Endothelial cell of umbilical vein (primary cell): ENCODE data around the gene KRTAP5-2. TPM values are rescaled to one million over a fixed set of nuclear protein-coding genes. Genes with fewer than 3 reads are reported as not detected.

Source experiments
- BruUV-seq: library from RNA; stranded (reverse); fragments of 400-500 nt; replicated peaks from 2 replicates; lab custom pipeline; 2021; lab: Mats Ljungman, UMichigan
- CTCF ChIA-PET: fragments of 300-600, 350-600 bp; sonication (Branson Sonifier 250); formaldehyde crosslinking; loops from one replicate; lab custom pipeline; 2021; ENCODE audit warnings: antibody characterized with exemption, inconsistent platforms; lab: Charles Lee
- POLR2A ChIA-PET: fragments of 300-600, 350-600 bp; sonication (Branson Sonifier 250); formaldehyde crosslinking; loops from one replicate; lab custom pipeline; 2021; ENCODE audit warnings: antibody characterized with exemption, inconsistent platforms; lab: Charles Lee
- DNase-seq: peaks from one replicate; pipeline ENCODE4 v3.0.0-alpha.2; 2011; ENCODE audit warnings: low read depth, low spot score
- FAIRE-seq: peaks from 2 replicates; lab custom pipeline; 2011; peaks lifted over from hg19 to GRCh38; lab: Jason Lieb, UNC
- H2AFZ ChIP-seq: 2 replicates; pipeline ENCODE4 v1.6.0; 2012; ENCODE audit warnings: low read depth, low read length, control low read depth, inconsistent platforms
- H3K27ac ChIP-seq: 2 replicates; pipeline ENCODE4 v1.5.1; 2011; ENCODE audit warnings: low read depth, mild to moderate bottlenecking, control low read depth, low read length, moderate library complexity; ENCODE audit not compliant: insufficient read depth
- H3K27me3 ChIP-seq, 2 experiments: 2 replicates each; pipeline versions ENCODE4 v1.6.0 to v1.6.1; 2011; ENCODE audit warnings: low read length in 2 of 2, mixed read lengths in 1 of 2; ENCODE audit not compliant: control insufficient read depth in 2 of 2, insufficient read depth in 2 of 2
- H3K36me3 ChIP-seq, 2 experiments: 2 replicates in 1 of 2; 3 replicates in 1 of 2; pipeline ENCODE4 v1.5.1; 2011; ENCODE audit warnings: low read length in 2 of 2, mild to moderate bottlenecking in 1 of 2, moderate library complexity in 1 of 2; ENCODE audit not compliant: control insufficient read depth in 2 of 2, insufficient read depth in 2 of 2; ENCODE audit errors: extremely low read depth in 1 of 2
- H3K4me1 ChIP-seq: 3 replicates; pipeline ENCODE4 v1.5.1; 2011; ENCODE audit warnings: mild to moderate bottlenecking, low read length; ENCODE audit not compliant: control insufficient read depth, insufficient read depth; ENCODE audit errors: extremely low read depth
- H3K4me2 ChIP-seq: 2 replicates; pipeline ENCODE4 v1.6.1; 2011; ENCODE audit warnings: low read length, control low read depth, mixed read lengths; ENCODE audit not compliant: insufficient read depth
- H3K4me3 ChIP-seq, 3 experiments: fragments of 200-600 bp in 1 of 3; sonication (generic), shearing (Covaris generic) in 1 of 3; replicated peaks in 1 of 3; 2 replicates each; pipeline ENCODE4 v1.5.1; 2011 to 2016; ENCODE audit warnings: control low read depth in 3 of 3, low read length in 3 of 3, mild to moderate bottlenecking in 2 of 3, inconsistent platforms in 1 of 3, low read depth in 1 of 3, moderate library complexity in 1 of 3; ENCODE audit not compliant: insufficient read depth in 1 of 3
- H3K79me2 ChIP-seq: 2 replicates; pipeline ENCODE4 v1.6.0; 2012; ENCODE audit warnings: low read length, inconsistent platforms; ENCODE audit not compliant: control insufficient read depth, insufficient read depth
- H3K9ac ChIP-seq: replicated peaks from 2 replicates; pipeline ENCODE3; 2011; ENCODE audit warnings: low read length, control low read depth; ENCODE audit not compliant: insufficient read depth; ENCODE audit errors: extremely low read depth
- H3K9me1 ChIP-seq: replicated peaks from 3 replicates; pipeline ENCODE4 v1.6.0; 2011; ENCODE audit warnings: mild to moderate bottlenecking, low read length; ENCODE audit not compliant: control insufficient read depth, insufficient read depth; ENCODE audit errors: extremely low read depth
- H3K9me3 ChIP-seq: replicated peaks from 2 replicates; pipeline ENCODE4 v1.5.1; 2012; ENCODE audit warnings: low read length, inconsistent platforms; ENCODE audit not compliant: control insufficient read depth, insufficient read depth
- H4K20me1 ChIP-seq: replicated peaks from 2 replicates; pipeline ENCODE3; 2011; ENCODE audit warnings: mild to moderate bottlenecking, low read length; ENCODE audit not compliant: control insufficient read depth, insufficient read depth; ENCODE audit errors: extremely low read depth
- CTCF ChIP-seq, 2 donors: IDR thresholded peaks; 1 replicate in 1 of 2; 2 replicates in 1 of 2; pipeline ENCODE4 v1.5.1; 2011; ENCODE audit warnings: low read length in 2 of 2, mild to moderate bottlenecking in 2 of 2, moderate library complexity in 2 of 2, control low read depth in 1 of 2, inconsistent platforms in 1 of 2, low read depth in 1 of 2; ENCODE audit not compliant: insufficient read depth in 1 of 2; ENCODE audit errors: extremely low read depth in 1 of 2
- EZH2 ChIP-seq: IDR thresholded peaks from 2 replicates; pipeline ENCODE4 v1.6.1; 2012; ENCODE audit warnings: borderline replicate concordance, low read depth, mild to moderate bottlenecking, moderate library complexity, low read length, inconsistent platforms; ENCODE audit not compliant: severe bottlenecking
- FOS ChIP-seq: IDR thresholded peaks from 2 replicates; pipeline ENCODE4 v1.6.1; 2011; ENCODE audit warnings: mild to moderate bottlenecking, low read length, moderate library complexity, borderline replicate concordance; ENCODE audit not compliant: insufficient read depth
- GATA2 ChIP-seq: IDR thresholded peaks from 2 replicates; pipeline ENCODE4 v1.7.0; 2011; ENCODE audit warnings: low read depth, mild to moderate bottlenecking, moderate library complexity, mixed read lengths, low read length; ENCODE audit not compliant: insufficient read length, insufficient read depth
- JUN ChIP-seq: IDR thresholded peaks from 2 replicates; pipeline ENCODE4 v1.6.1; 2011; ENCODE audit warnings: borderline replicate concordance, low read depth; ENCODE audit not compliant: insufficient read length, insufficient read depth
- MAX ChIP-seq: IDR thresholded peaks from 2 replicates; pipeline ENCODE4 v1.6.1; 2011; ENCODE audit not compliant: insufficient read depth, insufficient read length
- MYC ChIP-seq: IDR thresholded peaks from one replicate; pipeline ENCODE4 v1.6.1; 2011; ENCODE audit warnings: mild to moderate bottlenecking, low read depth, low read length
- POLR2A ChIP-seq: IDR thresholded peaks from 2 replicates; pipeline ENCODE4 v1.6.1; 2012; ENCODE audit warnings: low read depth, mild to moderate bottlenecking, control low read depth, low read length
- POLR2AphosphoS5 ChIP-seq: IDR thresholded peaks from 2 replicates; pipeline ENCODE4 v1.6.1; 2012; ENCODE audit warnings: low read depth, mild to moderate bottlenecking, control low read depth, low read length, moderate library complexity; ENCODE audit not compliant: insufficient read depth
- dilution Hi-C: fragments of 300-500 bp; cut with MboI; formaldehyde crosslinking; loops from one replicate; pipeline ENCODE4 v1.15.0; 2019; ENCODE audit warnings: low sequenced_read_pairs; ENCODE audit not compliant: extremely low pct_ligation_motif_present
- intact Hi-C: fragments of 100-400 bp; cut with micrococcal nuclease; formaldehyde crosslinking; loops from one replicate; pipeline ENCODE4 v1.10.0; 2022
- polyA plus RNA-seq, 4 experiments: library from polyadenylated mRNA; depleted of rRNA in 3 of 4; stranded (reverse) in 3 of 4; unstranded in 1 of 4; fragments of >200 nt; gene quantifications; 2 replicates each; pipeline versions ENCODE4 v1.2.1 to v1.2.3, GENCODE V29; 2011 to 2012; ENCODE audit warnings: missing spikeins in 1 of 4
- total RNA-seq: library from RNA; stranded (reverse); gene quantifications from 2 replicates; pipeline ENCODE4 v1.2.3, GENCODE V29; 2021

The KRTAP5-2 gene
- total and polyA plus RNA-seq, 2 donors (not counting 3 experiments of a cell fraction or from before 2014, with no cell fraction given) = not detected

- no peak overlapping the region for H3K4me3 ChIP-seq
- FAIRE-seq (no peak), DNase-seq (no peak)
- no peak overlapping the region for H3K27ac ChIP-seq
- no TSS peak for BruUV-seq
- TF ChIP-seq CTCF (IDR thresholded peaks at IDR 0.05; ENCODE audit: extremely low read depth in 1 of 2, insufficient read depth in 1 of 2, low read depth in 1 of 2, low read length in 2 of 2) = no peak
- no peak for TF ChIP-seq POLR2A
- no peak for TF ChIP-seq MYC
- TF ChIP-seq POLR2AphosphoS5 = no peak
- no peak for TF ChIP-seq GATA2
- TF ChIP-seq FOS = no peak
- TF ChIP-seq MAX = no peak
- TF ChIP-seq EZH2 = no peak
- no peak for TF ChIP-seq JUN
- H3K4me2 ChIP-seq = no peak overlapping the region
- H3K36me3 ChIP-seq = no peaks in the 10 kb centered on the region
- dilution Hi-C loops = no loop called here
- H4K20me1 ChIP-seq = no peaks in the 10 kb centered on the region
- CTCF ChIA-PET = interaction anchor here (1.6 to 4.3 kb wide), 6 partner anchors 9 to 83 kb away, joined by 3 to 25 read pairs (median 18); no protein-coding TSS in a partner anchor
- peaks cover 0 to 8% of the 10 kb centered on the region in 2 experiments for H3K27me3 ChIP-seq
- no peaks in the 10 kb centered on the region for H3K79me2 ChIP-seq
- intact Hi-C loops = no loop called here
- no peaks in the 10 kb centered on the region for H3K4me1 ChIP-seq
- H2AFZ ChIP-seq = no peak overlapping the region
- H3K9me3 ChIP-seq = no peaks in the 10 kb centered on the region
- H3K9me1 ChIP-seq = no peaks in the 10 kb centered on the region
- POLR2A ChIA-PET = no interaction called here
- no peak overlapping the region for H3K9ac ChIP-seq
Measured at GRCh38 chr11:1630271-1630670, 32.2 kb upstream of the KRTAP5-2 start.
